ENCODE data around the gene SH2D2A.
A peak's percentile ranks its signal among the peaks of the same experiment; 100 is the strongest.

SH2D2A gene

GRCh38 chr1:156838972-156839371 is 22.3 kb upstream of the SH2D2A start:
- DNase-seq (ENCODE audit: insufficient read length) (no peak), FAIRE-seq (peak; percentile 86)
- TF ChIP-seq POLR2AphosphoS5 (IDR thresholded peaks at IDR 0.05; ENCODE audit: low read depth, low read length) (no peak), TAF1 (IDR thresholded peaks at IDR 0.05; ENCODE audit: borderline replicate concordance, low read depth, low read length) (no peak), POLR2A (IDR thresholded peaks at IDR 0.05; ENCODE audit: low read depth, low read length) (no peak)

GRCh38 chr1:156836892-156837291 is 20.2 kb upstream of the SH2D2A start:
- no peak for TF ChIP-seq TAF1 (IDR thresholded peaks at IDR 0.05; ENCODE audit: borderline replicate concordance, low read depth, low read length)
- no peak for TF ChIP-seq POLR2A (IDR thresholded peaks at IDR 0.05; ENCODE audit: low read depth, low read length)
- no peak for TF ChIP-seq POLR2AphosphoS5 (IDR thresholded peaks at IDR 0.05; ENCODE audit: low read depth, low read length)
- FAIRE-seq (no peak), DNase-seq (ENCODE audit: insufficient read length) (no peak)

GRCh38 chr1:156836041-156836654 is 19.5 kb upstream of the SH2D2A start:
- DNase-seq (ENCODE audit: insufficient read length) = no peak
- TF ChIP-seq TAF1 (IDR thresholded peaks at IDR 0.05; ENCODE audit: borderline replicate concordance, low read depth, low read length) = no peak
- TF ChIP-seq POLR2AphosphoS5 (IDR thresholded peaks at IDR 0.05; ENCODE audit: low read depth, low read length) = no peak
- no peak for TF ChIP-seq POLR2A (IDR thresholded peaks at IDR 0.05; ENCODE audit: low read depth, low read length)
- FAIRE-seq = peak; percentile 84

- FAIRE-seq (no peak), DNase-seq (ENCODE audit: insufficient read length) (no peak)
- TF ChIP-seq POLR2AphosphoS5 (IDR thresholded peaks at IDR 0.05; ENCODE audit: low read depth, low read length) (no peak), TAF1 (IDR thresholded peaks at IDR 0.05; ENCODE audit: borderline replicate concordance, low read depth, low read length) (no peak), POLR2A (IDR thresholded peaks at IDR 0.05; ENCODE audit: low read depth, low read length) (no peak)
Measured at GRCh38 chr1:156834322-156834721, 17.7 kb upstream of the SH2D2A start.

GRCh38 chr1:156833603-156834002 is 17.0 kb upstream of the SH2D2A start:
- DNase-seq (ENCODE audit: insufficient read length) (no peak), FAIRE-seq (no peak)
- TF ChIP-seq POLR2A (IDR thresholded peaks at IDR 0.05; ENCODE audit: low read depth, low read length) (no peak), TAF1 (IDR thresholded peaks at IDR 0.05; ENCODE audit: borderline replicate concordance, low read depth, low read length) (no peak), POLR2AphosphoS5 (IDR thresholded peaks at IDR 0.05; ENCODE audit: low read depth, low read length) (no peak)

GRCh38 chr1:156832434-156832833 is 15.8 kb upstream of the SH2D2A start:
- TF ChIP-seq POLR2AphosphoS5 (IDR thresholded peaks at IDR 0.05; ENCODE audit: low read depth, low read length) (no peak), TAF1 (IDR thresholded peaks at IDR 0.05; ENCODE audit: borderline replicate concordance, low read depth, low read length) (no peak), POLR2A (IDR thresholded peaks at IDR 0.05; ENCODE audit: low read depth, low read length) (no peak)
- DNase-seq (ENCODE audit: insufficient read length) (no peak), FAIRE-seq (no peak)

GRCh38 chr1:156828400-156829124 is 11.9 kb upstream of the SH2D2A start:
- no peak for TF ChIP-seq POLR2A (IDR thresholded peaks at IDR 0.05; ENCODE audit: low read depth, low read length)
- no peak for TF ChIP-seq POLR2AphosphoS5 (IDR thresholded peaks at IDR 0.05; ENCODE audit: low read depth, low read length)
- no peak for TF ChIP-seq TAF1 (IDR thresholded peaks at IDR 0.05; ENCODE audit: borderline replicate concordance, low read depth, low read length)
- FAIRE-seq (no peak), DNase-seq (ENCODE audit: insufficient read length) (no peak)

GRCh38 chr1:156826630-156827029 is 10.0 kb upstream of the SH2D2A start:
- no peak for TF ChIP-seq POLR2A (IDR thresholded peaks at IDR 0.05; ENCODE audit: low read depth, low read length)
- TF ChIP-seq TAF1 (IDR thresholded peaks at IDR 0.05; ENCODE audit: borderline replicate concordance, low read depth, low read length) = no peak
- DNase-seq (ENCODE audit: insufficient read length) (no peak), FAIRE-seq (no peak)

GRCh38 chr1:156823210-156823790 is 6.7 kb upstream of the SH2D2A start:
- FAIRE-seq (no peak), DNase-seq (ENCODE audit: insufficient read length) (no peak)
- no peak for TF ChIP-seq POLR2AphosphoS5 (IDR thresholded peaks at IDR 0.05; ENCODE audit: low read depth, low read length)
- no peak for TF ChIP-seq POLR2A (IDR thresholded peaks at IDR 0.05; ENCODE audit: low read depth, low read length)
- TF ChIP-seq TAF1 (IDR thresholded peaks at IDR 0.05; ENCODE audit: borderline replicate concordance, low read depth, low read length) = no peak

GRCh38 chr1:156822680-156823079 is 6.0 kb upstream of the SH2D2A start:
- FAIRE-seq (no peak), DNase-seq (ENCODE audit: insufficient read length) (no peak)

GRCh38 chr1:156821801-156822200 is 5.2 kb upstream of the SH2D2A start:
- TF ChIP-seq POLR2A (IDR thresholded peaks at IDR 0.05; ENCODE audit: low read depth, low read length) = no peak
- DNase-seq (ENCODE audit: insufficient read length) (no peak), FAIRE-seq (no peak)

More at GRCh38 chr1:156822680-156823079, 6.0 kb upstream of the SH2D2A start:
- TF ChIP-seq POLR2A (IDR thresholded peaks at IDR 0.05; ENCODE audit: low read depth, low read length) (no peak), POLR2AphosphoS5 (IDR thresholded peaks at IDR 0.05; ENCODE audit: low read depth, low read length) (no peak), TAF1 (IDR thresholded peaks at IDR 0.05; ENCODE audit: borderline replicate concordance, low read depth, low read length) (no peak)

- DNase-seq (ENCODE audit: insufficient read length) (no peak), FAIRE-seq (no peak)
- TF ChIP-seq POLR2AphosphoS5 (IDR thresholded peaks at IDR 0.05; ENCODE audit: low read depth, low read length) (no peak), POLR2A (IDR thresholded peaks at IDR 0.05; ENCODE audit: low read depth, low read length) (no peak), TAF1 (IDR thresholded peaks at IDR 0.05; ENCODE audit: borderline replicate concordance, low read depth, low read length) (no peak)
Measured at GRCh38 chr1:156815961-156816422, 656 bp downstream of the SH2D2A start.
